Ishikawa (cell line): ENCODE data around the gene GPBAR1.

ENCODE experiments used
- CEBPB ChIP-seq: IDR thresholded peaks from 2 replicates; pipeline ENCODE4 v1.6.1; 2012
- EP300 ChIP-seq: IDR thresholded peaks from 2 replicates; pipeline ENCODE4 v1.6.1; 2012; ENCODE audit warnings: borderline replicate concordance
- MAX ChIP-seq: IDR thresholded peaks from 2 replicates; pipeline ENCODE4 v1.6.1; 2012
- RAD21 ChIP-seq: IDR thresholded peaks from 2 replicates; pipeline ENCODE4 v1.6.1; 2012; ENCODE audit warnings: low read depth
- TAF1 ChIP-seq: IDR thresholded peaks from 2 replicates; pipeline ENCODE4 v1.6.1; 2012; ENCODE audit warnings: low read depth, mild to moderate bottlenecking
- TEAD4 ChIP-seq: IDR thresholded peaks from 2 replicates; pipeline ENCODE4 v1.6.1; 2012
- YY1 ChIP-seq: IDR thresholded peaks from 2 replicates; pipeline ENCODE4 v1.6.1; 2012; ENCODE audit warnings: low read depth
- ZBTB7A ChIP-seq: IDR thresholded peaks from 2 replicates; pipeline ENCODE4 v1.6.1; 2012; ENCODE audit warnings: low read depth
- TF ChIP-seq, protein P1 (sequence below): IDR thresholded peaks from 2 replicates; pipeline ENCODE4 v1.6.1; 2012; ENCODE audit warnings: low read depth, mild to moderate bottlenecking
- TF ChIP-seq, protein P2 (sequence below): IDR thresholded peaks from 2 replicates; pipeline ENCODE4 v1.6.1; 2012

- TF ChIP-seq YY1: no peak
- TF ChIP-seq CEBPB: no peak
- TF ChIP-seq TAF1: no peak
- no peak for TF ChIP-seq EP300
- TF ChIP-seq, protein P1, sequence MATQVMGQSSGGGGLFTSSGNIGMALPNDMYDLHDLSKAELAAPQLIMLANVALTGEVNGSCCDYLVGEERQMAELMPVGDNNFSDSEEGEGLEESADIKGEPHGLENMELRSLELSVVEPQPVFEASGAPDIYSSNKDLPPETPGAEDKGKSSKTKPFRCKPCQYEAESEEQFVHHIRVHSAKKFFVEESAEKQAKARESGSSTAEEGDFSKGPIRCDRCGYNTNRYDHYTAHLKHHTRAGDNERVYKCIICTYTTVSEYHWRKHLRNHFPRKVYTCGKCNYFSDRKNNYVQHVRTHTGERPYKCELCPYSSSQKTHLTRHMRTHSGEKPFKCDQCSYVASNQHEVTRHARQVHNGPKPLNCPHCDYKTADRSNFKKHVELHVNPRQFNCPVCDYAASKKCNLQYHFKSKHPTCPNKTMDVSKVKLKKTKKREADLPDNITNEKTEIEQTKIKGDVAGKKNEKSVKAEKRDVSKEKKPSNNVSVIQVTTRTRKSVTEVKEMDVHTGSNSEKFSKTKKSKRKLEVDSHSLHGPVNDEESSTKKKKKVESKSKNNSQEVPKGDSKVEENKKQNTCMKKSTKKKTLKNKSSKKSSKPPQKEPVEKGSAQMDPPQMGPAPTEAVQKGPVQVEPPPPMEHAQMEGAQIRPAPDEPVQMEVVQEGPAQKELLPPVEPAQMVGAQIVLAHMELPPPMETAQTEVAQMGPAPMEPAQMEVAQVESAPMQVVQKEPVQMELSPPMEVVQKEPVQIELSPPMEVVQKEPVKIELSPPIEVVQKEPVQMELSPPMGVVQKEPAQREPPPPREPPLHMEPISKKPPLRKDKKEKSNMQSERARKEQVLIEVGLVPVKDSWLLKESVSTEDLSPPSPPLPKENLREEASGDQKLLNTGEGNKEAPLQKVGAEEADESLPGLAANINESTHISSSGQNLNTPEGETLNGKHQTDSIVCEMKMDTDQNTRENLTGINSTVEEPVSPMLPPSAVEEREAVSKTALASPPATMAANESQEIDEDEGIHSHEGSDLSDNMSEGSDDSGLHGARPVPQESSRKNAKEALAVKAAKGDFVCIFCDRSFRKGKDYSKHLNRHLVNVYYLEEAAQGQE: no peak
- TF ChIP-seq ZBTB7A: no peak
- no peak for TF ChIP-seq MAX
- TF ChIP-seq, protein P2, sequence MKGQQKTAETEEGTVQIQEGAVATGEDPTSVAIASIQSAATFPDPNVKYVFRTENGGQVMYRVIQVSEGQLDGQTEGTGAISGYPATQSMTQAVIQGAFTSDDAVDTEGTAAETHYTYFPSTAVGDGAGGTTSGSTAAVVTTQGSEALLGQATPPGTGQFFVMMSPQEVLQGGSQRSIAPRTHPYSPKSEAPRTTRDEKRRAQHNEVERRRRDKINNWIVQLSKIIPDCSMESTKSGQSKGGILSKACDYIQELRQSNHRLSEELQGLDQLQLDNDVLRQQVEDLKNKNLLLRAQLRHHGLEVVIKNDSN: no peak
- TF ChIP-seq RAD21: no peak
- no peak for TF ChIP-seq TEAD4
Measured at GRCh38 chr2:218229851-218230250, 31.0 kb upstream of the GPBAR1 start.
